SK-N-SH (cell line): ENCODE measurements around the gene ZNF23.

ENCODE experiments used
- FOXJ3 ChIP-seq: sonication (generic); formaldehyde crosslinking; IDR thresholded peaks from 2 replicates; pipeline ENCODE4 v1.5.1; 2020; ENCODE audit warnings: mild to moderate bottlenecking, missing genetic modification reagents
- GABPA ChIP-seq: IDR thresholded peaks from 2 replicates; pipeline ENCODE4 v1.4.0; 2012; ENCODE audit warnings: low read depth, mild to moderate bottlenecking
- POLR2AphosphoS5 ChIP-seq: IDR thresholded peaks from 2 replicates; pipeline ENCODE4 v1.6.1; 2012; ENCODE audit warnings: low read depth, low read length
- RFX5 ChIP-seq: IDR thresholded peaks from 2 replicates; pipeline ENCODE4 v1.6.1; 2012; ENCODE audit warnings: mild to moderate bottlenecking, improper control_type of control experiment, low read length
- SIN3A ChIP-seq: IDR thresholded peaks from 2 replicates; pipeline ENCODE4 v1.6.1; 2012; ENCODE audit warnings: low read depth, mild to moderate bottlenecking, low read length, moderate library complexity, borderline replicate concordance
- TF ChIP-seq, protein P1 (sequence below): IDR thresholded peaks from 2 replicates; pipeline ENCODE4 v1.4.0; 2012; ENCODE audit warnings: low read depth, borderline replicate concordance
- TF ChIP-seq, protein P2 (sequence below): fragments of 200-600 bp; sonication (generic); IDR thresholded peaks from 2 replicates; pipeline ENCODE4 v1.6.1; 2017; ENCODE audit warnings: antibody characterized with exemption, mild to moderate bottlenecking, moderate library complexity

DNA sequence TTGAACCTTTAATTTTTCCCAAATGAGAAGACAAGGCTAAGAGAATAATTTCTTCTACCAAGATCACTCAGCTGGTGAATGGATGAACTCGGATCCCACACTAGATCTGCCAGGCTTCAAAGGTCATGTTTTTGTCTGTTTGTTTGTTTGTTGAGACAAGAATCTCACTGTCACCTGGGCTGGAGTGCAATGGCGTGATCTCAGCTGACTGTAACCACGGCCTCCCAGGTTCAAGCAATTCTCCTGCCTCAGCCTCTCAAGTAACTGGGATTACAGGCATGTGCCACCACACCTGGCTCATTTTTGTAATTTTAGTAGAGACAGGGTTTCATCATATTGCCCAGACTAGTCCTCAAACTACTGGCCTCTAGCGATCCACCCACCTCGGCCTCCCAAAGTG, 20.5 kb upstream of the ZNF23 start:
- TF ChIP-seq POLR2AphosphoS5 (no peak), FOXJ3 (CRISPR knock-in tag) (no peak), RFX5 (no peak), SIN3A (no peak), GABPA (no peak)
- TF ChIP-seq, protein P1, sequence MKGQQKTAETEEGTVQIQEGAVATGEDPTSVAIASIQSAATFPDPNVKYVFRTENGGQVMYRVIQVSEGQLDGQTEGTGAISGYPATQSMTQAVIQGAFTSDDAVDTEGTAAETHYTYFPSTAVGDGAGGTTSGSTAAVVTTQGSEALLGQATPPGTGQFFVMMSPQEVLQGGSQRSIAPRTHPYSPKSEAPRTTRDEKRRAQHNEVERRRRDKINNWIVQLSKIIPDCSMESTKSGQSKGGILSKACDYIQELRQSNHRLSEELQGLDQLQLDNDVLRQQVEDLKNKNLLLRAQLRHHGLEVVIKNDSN = no peak
- TF ChIP-seq, protein P2, sequence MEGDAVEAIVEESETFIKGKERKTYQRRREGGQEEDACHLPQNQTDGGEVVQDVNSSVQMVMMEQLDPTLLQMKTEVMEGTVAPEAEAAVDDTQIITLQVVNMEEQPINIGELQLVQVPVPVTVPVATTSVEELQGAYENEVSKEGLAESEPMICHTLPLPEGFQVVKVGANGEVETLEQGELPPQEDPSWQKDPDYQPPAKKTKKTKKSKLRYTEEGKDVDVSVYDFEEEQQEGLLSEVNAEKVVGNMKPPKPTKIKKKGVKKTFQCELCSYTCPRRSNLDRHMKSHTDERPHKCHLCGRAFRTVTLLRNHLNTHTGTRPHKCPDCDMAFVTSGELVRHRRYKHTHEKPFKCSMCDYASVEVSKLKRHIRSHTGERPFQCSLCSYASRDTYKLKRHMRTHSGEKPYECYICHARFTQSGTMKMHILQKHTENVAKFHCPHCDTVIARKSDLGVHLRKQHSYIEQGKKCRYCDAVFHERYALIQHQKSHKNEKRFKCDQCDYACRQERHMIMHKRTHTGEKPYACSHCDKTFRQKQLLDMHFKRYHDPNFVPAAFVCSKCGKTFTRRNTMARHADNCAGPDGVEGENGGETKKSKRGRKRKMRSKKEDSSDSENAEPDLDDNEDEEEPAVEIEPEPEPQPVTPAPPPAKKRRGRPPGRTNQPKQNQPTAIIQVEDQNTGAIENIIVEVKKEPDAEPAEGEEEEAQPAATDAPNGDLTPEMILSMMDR = no peak
